ENCODE measurements around the gene OSER1. TPM values are rescaled to one million over a fixed set of nuclear protein-coding genes. Genes with fewer than 3 reads are reported as not detected.
"Not testable (repeated sequence)": the region's sequence is repeated elsewhere in the genome, so short reads cannot be mapped to it uniquely, and the experiment has no call there.

OSER1 gene
- total RNA-seq, 4 donors from 2014 or later: 36.2 to 56.4 (median 43.0) TPM

DNA sequence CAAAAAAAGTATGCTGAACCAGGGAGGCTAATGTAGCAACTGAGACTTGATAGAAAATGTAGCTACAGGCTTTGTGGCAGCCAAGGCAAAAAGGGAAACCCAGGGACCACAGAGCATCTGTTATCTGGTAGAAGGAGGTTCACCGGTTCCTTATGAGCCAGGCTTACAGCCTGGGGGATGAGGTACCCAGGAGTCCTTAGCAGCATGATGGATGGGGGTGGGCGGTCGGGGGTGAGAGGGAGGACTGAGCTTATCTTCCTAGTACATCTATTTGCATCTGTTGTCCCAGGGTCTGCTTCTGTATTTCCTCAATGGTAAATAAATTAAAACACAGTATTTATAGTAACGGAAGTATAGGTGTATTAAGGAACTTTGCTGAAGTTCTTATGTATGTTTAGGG is 35.4 kb upstream of the OSER1 start:
- 68 to 78% methylated on average over 4 of the region's 4 CpGs for WGBS, 2 donors
- DNase-seq: no peak

DNA sequence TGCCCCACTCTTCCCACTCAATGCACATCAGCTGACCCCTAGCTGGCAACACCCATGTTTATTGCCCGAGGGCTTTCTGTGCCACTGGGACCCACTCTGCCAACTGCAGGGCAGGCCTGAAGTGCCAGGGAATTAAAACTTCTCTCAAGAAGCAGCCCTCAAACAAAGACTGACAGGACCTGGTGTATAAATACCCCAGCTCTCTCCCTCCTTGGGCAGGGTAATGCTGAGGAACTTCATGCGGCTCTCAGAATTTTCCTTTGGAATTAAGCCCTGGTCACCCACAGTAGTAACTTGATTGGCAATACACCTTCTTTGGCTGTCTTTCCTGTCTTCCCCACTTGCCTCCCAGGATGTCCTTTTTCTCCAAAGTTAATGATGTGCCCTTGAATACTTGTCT is 31.2 kb upstream of the OSER1 start:
- no peak overlapping the region for H3K4me3 ChIP-seq (replicated peaks in 1 of 3)
- 91 to 93% methylated on average over 2 of the region's 2 CpGs for WGBS, 2 donors
- H3K9me3 ChIP-seq: no peaks in the 10 kb centered on the region
- intact Hi-C loops (cut with DNase I): no loop called here
- no peaks in the 10 kb centered on the region for H3K36me3 ChIP-seq
- H3K27ac ChIP-seq: no peak overlapping the region
- no peaks in the 10 kb centered on the region for H3K27me3 ChIP-seq
- no peaks in the 10 kb centered on the region for H3K4me1 ChIP-seq
- TF ChIP-seq POLR2A (IDR thresholded peaks at IDR 0.05): no peak
- TF ChIP-seq, protein P1, sequence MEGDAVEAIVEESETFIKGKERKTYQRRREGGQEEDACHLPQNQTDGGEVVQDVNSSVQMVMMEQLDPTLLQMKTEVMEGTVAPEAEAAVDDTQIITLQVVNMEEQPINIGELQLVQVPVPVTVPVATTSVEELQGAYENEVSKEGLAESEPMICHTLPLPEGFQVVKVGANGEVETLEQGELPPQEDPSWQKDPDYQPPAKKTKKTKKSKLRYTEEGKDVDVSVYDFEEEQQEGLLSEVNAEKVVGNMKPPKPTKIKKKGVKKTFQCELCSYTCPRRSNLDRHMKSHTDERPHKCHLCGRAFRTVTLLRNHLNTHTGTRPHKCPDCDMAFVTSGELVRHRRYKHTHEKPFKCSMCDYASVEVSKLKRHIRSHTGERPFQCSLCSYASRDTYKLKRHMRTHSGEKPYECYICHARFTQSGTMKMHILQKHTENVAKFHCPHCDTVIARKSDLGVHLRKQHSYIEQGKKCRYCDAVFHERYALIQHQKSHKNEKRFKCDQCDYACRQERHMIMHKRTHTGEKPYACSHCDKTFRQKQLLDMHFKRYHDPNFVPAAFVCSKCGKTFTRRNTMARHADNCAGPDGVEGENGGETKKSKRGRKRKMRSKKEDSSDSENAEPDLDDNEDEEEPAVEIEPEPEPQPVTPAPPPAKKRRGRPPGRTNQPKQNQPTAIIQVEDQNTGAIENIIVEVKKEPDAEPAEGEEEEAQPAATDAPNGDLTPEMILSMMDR (IDR thresholded peaks at IDR 0.05): no peak
- no peak for DNase-seq

More for the DNA sequence above, 35.4 kb upstream of the OSER1 start:
- TF ChIP-seq POLR2A (IDR thresholded peaks at IDR 0.05): no peak
- TF ChIP-seq, protein P1 (IDR thresholded peaks at IDR 0.05): no peak
- Histone ChIP-seq H3K4me3 (replicated peaks in 1 of 3) (no peak overlapping the region), H3K4me1 (peaks cover 9 to 12% of the 10 kb centered on the region in 2 donors), H3K27ac (no peak overlapping the region), H3K36me3 (no peaks in the 10 kb centered on the region), H3K9me3 (no peaks in the 10 kb centered on the region), H3K27me3 (no peaks in the 10 kb centered on the region)
- intact Hi-C loops (cut with DNase I): no loop called here

DNA sequence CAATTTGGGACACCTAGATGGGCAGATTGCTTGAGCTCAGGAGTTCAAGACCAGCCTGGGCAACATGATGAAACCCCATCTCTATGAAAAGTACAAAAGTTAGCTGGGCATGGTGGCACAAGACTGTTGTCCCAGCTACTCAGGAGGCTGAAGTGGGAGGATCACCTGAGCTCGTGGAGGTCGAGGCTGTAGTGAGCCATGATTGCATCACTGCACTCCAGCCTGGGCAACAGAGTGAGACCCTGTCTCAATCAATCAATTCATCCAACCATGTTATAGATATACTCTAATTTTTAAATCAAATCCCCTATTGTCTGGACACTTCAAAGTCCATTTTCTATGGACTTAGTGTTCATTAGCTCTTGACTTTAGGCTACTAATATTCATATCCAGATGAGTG is 26.3 kb upstream of the OSER1 start:
- intact Hi-C loops (cut with DNase I); H3K4me3 ChIP-seq (replicated peaks in 1 of 3); H3K4me1 ChIP-seq; H3K27ac ChIP-seq; H3K27me3 ChIP-seq; DNase-seq; H3K36me3 ChIP-seq; H3K9me3 ChIP-seq: not testable (repeated sequence)
- 72 to 74% methylated on average over 2 of the region's 2 CpGs for WGBS, 2 donors

DNA sequence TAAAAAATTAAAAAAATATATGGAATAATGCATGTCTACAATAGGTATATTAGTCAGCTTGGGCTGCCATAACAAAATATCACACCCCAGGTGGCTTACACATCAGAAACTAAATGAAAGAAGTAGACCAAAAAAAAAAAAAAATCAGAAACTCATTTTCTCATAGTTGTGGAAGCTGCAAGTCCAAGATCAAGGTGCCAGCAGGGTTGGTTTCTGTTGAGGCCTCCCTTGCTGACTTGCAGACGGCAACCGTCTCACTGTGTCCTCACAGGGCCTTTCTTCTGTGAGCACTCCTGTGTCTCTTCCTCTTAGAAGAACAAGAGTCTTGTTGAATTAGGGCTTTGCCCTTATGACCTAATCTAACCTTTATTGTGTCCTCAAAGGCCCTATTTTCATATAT is 25.1 kb upstream of the OSER1 start:
- no peak for DNase-seq
- no peak overlapping the region for H3K4me3 ChIP-seq (replicated peaks in 1 of 3)
- no peaks in the 10 kb centered on the region for H3K9me3 ChIP-seq
- no peaks in the 10 kb centered on the region for H3K4me1 ChIP-seq
- H3K27me3 ChIP-seq: no peaks in the 10 kb centered on the region
- WGBS, 2 donors: 96 to 100% methylated on average over 2 of the region's 2 CpGs
- no peaks in the 10 kb centered on the region for H3K36me3 ChIP-seq
- intact Hi-C loops (cut with DNase I): no loop called here
- TF ChIP-seq, protein P1 (IDR thresholded peaks at IDR 0.05): no peak
- TF ChIP-seq POLR2A (IDR thresholded peaks at IDR 0.05): no peak
- no peak overlapping the region for H3K27ac ChIP-seq

DNA sequence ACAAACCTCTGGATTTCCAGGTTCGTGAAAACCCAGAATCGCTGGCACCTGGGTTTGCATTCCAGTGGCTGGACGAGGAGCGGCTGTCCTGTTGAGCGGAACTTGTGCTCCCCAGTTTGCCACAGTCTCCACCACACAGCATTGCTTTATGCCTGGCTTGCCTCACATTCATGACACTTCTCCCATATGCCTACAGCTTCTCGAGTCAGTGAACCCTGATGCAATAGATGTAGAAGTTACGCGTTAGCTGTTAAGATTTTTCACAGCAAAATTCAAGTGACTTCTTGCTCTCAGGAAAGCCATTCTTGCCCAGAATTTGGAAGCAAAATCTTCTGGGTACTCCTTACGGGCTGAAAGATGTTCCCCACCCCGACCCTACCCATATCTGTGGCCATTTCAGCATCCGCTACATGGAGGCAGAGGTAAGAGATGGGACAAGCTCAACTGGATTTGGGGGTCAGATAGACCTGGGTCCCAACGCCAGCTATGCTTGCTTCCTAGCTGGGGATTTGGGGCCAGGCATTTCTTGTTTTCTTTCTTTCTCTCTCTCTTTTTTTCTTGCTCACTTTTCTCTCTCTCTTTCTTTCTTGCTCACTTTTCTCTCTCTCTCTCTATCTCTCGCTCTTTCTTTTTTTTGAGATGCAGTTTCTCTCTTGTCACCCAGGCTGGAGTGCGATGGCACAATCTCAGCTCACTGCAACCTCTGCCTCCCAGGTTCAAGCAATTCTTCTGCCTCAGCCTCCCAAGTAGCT is 24.2 kb upstream of the OSER1 start:
- no peaks in the 10 kb centered on the region for H3K4me1 ChIP-seq
- intact Hi-C loops (cut with DNase I): no loop called here
- TF ChIP-seq, protein P1 (IDR thresholded peaks at IDR 0.05): no peak
- TF ChIP-seq POLR2A (IDR thresholded peaks at IDR 0.05): no peak
- no peaks in the 10 kb centered on the region for H3K36me3 ChIP-seq
- H3K9me3 ChIP-seq: no peaks in the 10 kb centered on the region
- DNase-seq: no peak
- no peaks in the 10 kb centered on the region for H3K27me3 ChIP-seq
- 90 to 92% methylated on average over 14 of the region's 14 CpGs for WGBS, 2 donors
- H3K4me3 ChIP-seq (replicated peaks in 1 of 3): no peak overlapping the region
- H3K27ac ChIP-seq: no peak overlapping the region
